ENCODE results near the gene SLC22A3. TPM values are rescaled to one million over a fixed set of nuclear protein-coding genes. Genes with fewer than 3 reads are reported as not detected.

SLC22A3 gene
- total and polyA plus RNA-seq, 2 of the 13 experiments (the other 11 are each of a cell fraction or from before 2014, with no cell fraction given) = 12.0 to 31.5 TPM

DNA sequence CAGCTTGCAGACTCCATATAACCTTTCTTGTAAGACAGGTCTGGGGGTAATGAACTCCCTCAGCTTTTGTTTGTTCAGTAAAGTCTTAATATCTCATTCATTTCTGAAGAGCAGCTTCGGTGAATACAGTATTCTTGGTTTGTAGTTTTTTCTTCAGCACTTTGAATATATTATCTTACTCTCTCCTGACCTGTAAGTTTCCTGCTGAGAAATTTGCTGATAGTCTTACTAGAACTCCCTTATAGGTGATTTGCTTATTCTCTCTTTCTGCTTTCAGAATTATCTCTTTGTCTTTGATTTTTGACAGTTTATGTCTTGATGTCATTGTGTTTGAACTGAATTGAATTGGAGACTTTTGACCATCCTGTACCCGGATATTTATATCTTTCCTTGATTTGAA, 35.3 kb upstream of the SLC22A3 start (continued):
- no peak for TF ChIP-seq ZHX1 (CRISPR knock-in tag; IDR thresholded peaks at IDR 0.05; ENCODE audit: low read depth)
- no peak for TF ChIP-seq CEBPB (IDR thresholded peaks at IDR 0.05; ENCODE audit: borderline replicate concordance, low read depth, low read length)
- TF ChIP-seq, protein P1, sequence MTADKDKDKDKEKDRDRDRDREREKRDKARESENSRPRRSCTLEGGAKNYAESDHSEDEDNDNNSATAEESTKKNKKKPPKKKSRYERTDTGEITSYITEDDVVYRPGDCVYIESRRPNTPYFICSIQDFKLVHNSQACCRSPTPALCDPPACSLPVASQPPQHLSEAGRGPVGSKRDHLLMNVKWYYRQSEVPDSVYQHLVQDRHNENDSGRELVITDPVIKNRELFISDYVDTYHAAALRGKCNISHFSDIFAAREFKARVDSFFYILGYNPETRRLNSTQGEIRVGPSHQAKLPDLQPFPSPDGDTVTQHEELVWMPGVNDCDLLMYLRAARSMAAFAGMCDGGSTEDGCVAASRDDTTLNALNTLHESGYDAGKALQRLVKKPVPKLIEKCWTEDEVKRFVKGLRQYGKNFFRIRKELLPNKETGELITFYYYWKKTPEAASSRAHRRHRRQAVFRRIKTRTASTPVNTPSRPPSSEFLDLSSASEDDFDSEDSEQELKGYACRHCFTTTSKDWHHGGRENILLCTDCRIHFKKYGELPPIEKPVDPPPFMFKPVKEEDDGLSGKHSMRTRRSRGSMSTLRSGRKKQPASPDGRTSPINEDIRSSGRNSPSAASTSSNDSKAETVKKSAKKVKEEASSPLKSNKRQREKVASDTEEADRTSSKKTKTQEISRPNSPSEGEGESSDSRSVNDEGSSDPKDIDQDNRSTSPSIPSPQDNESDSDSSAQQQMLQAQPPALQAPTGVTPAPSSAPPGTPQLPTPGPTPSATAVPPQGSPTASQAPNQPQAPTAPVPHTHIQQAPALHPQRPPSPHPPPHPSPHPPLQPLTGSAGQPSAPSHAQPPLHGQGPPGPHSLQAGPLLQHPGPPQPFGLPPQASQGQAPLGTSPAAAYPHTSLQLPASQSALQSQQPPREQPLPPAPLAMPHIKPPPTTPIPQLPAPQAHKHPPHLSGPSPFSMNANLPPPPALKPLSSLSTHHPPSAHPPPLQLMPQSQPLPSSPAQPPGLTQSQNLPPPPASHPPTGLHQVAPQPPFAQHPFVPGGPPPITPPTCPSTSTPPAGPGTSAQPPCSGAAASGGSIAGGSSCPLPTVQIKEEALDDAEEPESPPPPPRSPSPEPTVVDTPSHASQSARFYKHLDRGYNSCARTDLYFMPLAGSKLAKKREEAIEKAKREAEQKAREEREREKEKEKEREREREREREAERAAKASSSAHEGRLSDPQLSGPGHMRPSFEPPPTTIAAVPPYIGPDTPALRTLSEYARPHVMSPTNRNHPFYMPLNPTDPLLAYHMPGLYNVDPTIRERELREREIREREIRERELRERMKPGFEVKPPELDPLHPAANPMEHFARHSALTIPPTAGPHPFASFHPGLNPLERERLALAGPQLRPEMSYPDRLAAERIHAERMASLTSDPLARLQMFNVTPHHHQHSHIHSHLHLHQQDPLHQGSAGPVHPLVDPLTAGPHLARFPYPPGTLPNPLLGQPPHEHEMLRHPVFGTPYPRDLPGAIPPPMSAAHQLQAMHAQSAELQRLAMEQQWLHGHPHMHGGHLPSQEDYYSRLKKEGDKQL (CRISPR knock-in tag; IDR thresholded peaks at IDR 0.05; ENCODE audit: low read depth) = no peak

DNA sequence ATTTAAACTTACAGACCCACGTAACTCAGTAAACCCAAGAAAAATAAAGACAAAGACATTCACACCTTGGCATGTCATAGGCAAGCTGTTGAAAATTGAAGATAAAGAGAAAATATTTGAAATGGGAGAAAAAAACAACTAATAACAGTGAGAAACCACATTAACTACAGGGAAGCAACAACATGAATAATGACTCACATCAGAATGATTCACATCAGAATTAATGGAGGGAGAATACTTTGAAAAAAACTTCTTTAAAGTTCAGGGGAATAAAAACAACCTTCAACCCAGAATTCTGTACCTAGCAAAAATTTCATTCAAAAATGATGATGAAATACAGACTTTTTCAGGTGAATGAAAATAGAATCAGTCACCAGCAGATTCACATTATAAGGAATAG, 32.9 kb upstream of the SLC22A3 start:
- Histone ChIP-seq H3K9ac (ENCODE audit: insufficient read depth, low read depth, low read length) (no peak overlapping the region), H3K27me3 (ENCODE audit: control insufficient read depth in 1 of 2, insufficient read depth in 2 of 2, low read length in 2 of 2) (peaks cover 0 to 4% of the 10 kb centered on the region in 2 experiments; a peak in 1 of 5 replicates), H3K4me1 (ENCODE audit: insufficient read depth, low read length) (no peaks in the 10 kb centered on the region), H3K79me2 (ENCODE audit: insufficient read depth, low read length) (no peaks in the 10 kb centered on the region), H3K9me3 (ENCODE audit: low read length) (peaks cover 29% of the 10 kb centered on the region), H3K36me3 (replicated peaks in 1 of 2; ENCODE audit: control insufficient read depth in 1 of 2, insufficient read depth in 2 of 2, low read length in 2 of 2) (no peaks in the 10 kb centered on the region), H3K27ac (ENCODE audit: extremely low read length, insufficient read depth, low read length) (no peak overlapping the region), H4K20me1 (ENCODE audit: insufficient read depth, low read length) (no peaks in the 10 kb centered on the region), H2AFZ (ENCODE audit: low read length) (no peak overlapping the region), H3K4me2 (ENCODE audit: low read depth, low read length) (no peak overlapping the region), H3K4me3 (replicated peaks in 1 of 3; ENCODE audit: insufficient read depth in 1 of 3, low read depth in 2 of 3, low read length in 3 of 3) (no peak overlapping the region)
- POLR2A ChIA-PET = no interaction called here
- 4% methylated on average over 1 of the region's 1 CpG for WGBS (ENCODE audit: low lambda C conversion rate)
- DNase-seq (ENCODE audit: low spot score) = no peak
- CTCF ChIA-PET (ENCODE audit: low intra/inter-chr PET ratio, low total read pairs) = no interaction called here
- no peak for TF ChIP-seq ZNF615 (CRISPR knock-in tag; IDR thresholded peaks at IDR 0.05; ENCODE audit: borderline replicate concordance)
- peak; percentile 30; the same call in 1 of the 2 replicates for TF ChIP-seq ATF7 (IDR thresholded peaks at IDR 0.05)
- no peak for TF ChIP-seq ATF7 (CRISPR knock-in tag; IDR thresholded peaks at IDR 0.05)
- TF ChIP-seq TCF7 (IDR thresholded peaks at IDR 0.05; ENCODE audit: low read depth) = no peak
- ATAC-seq = no peak
- in situ Hi-C loops (cut with HindIII; ENCODE audit: extremely low pct_ligation_motif_present, low pct_unique_long_range_greater_than_20kb) (no loop called here), intact Hi-C loops (cut with micrococcal nuclease; ENCODE audit: unreplicated experiment) (no loop called here)
- no peak for FAIRE-seq
- no TSS peak for BruUV-seq (replicated peaks)

Data from HepG2 (cell line).